B cell (primary cell): Measurements from ENCODE around the gene CCND1. TPM values are rescaled to one million over a fixed set of nuclear protein-coding genes. Genes with fewer than 3 reads are reported as not detected.

Experiments used
- ATAC-seq: fragments of 200-7000 bp; cut with Tn5 transposase; one replicate; pipeline ENCODE4 v1.10.0; 2021; ENCODE audit warnings: low read depth, mild to moderate bottlenecking, moderate number of reproducible peaks, moderate library complexity
- CTCF ChIA-PET: fragments of 350-600 bp; sonication (Branson Sonifier 250); formaldehyde crosslinking; loops from one replicate; lab custom pipeline; 2021; ENCODE audit warnings: antibody characterized with exemption, inconsistent platforms; lab: Charles Lee
- POLR2A ChIA-PET: fragments of 350-600 bp; sonication (Branson Sonifier 250); formaldehyde crosslinking; loops from one replicate; lab custom pipeline; 2021; ENCODE audit warnings: antibody characterized with exemption; lab: Charles Lee
- DNase-seq: peaks from one replicate; pipeline ENCODE4 v3.0.0; 2013
- H2AFZ ChIP-seq: 2 replicates; pipeline ENCODE4 v1.6.1; 2012; ENCODE audit warnings: mild to moderate bottlenecking, low read depth, low read length; ENCODE audit not compliant: insufficient read depth, poor library complexity, severe bottlenecking
- H3K27ac ChIP-seq, 2 donors: 1 replicate in 1 of 2; 2 replicates in 1 of 2; pipeline ENCODE4 v1.5.1; 2012 to 2013; ENCODE audit warnings: low read length in 2 of 2, mild to moderate bottlenecking in 2 of 2, moderate library complexity in 1 of 2
- H3K27me3 ChIP-seq, 4 experiments: fragments of 200-600 bp in 1 of 4; sonication (generic) in 1 of 4; replicated peaks in 1 of 4; 1 replicate in 2 of 4; 2 replicates in 2 of 4; pipeline versions ENCODE4 v1.6.1 to v1.7.0; 2013 to 2016; ENCODE audit warnings: low read length in 3 of 4, mild to moderate bottlenecking in 2 of 4, mixed read lengths in 1 of 4, moderate library complexity in 1 of 4; ENCODE audit not compliant: insufficient read depth in 4 of 4, control insufficient read depth in 3 of 4; ENCODE audit errors: control extremely low read depth in 1 of 4
- H3K36me3 ChIP-seq, 2 experiments: replicated peaks in 1 of 2; 1 replicate in 1 of 2; 2 replicates in 1 of 2; pipeline versions ENCODE4 v1.6.1 to v1.7.1; 2013; ENCODE audit warnings: low read length in 1 of 2; ENCODE audit not compliant: insufficient read depth in 2 of 2, control insufficient read depth in 1 of 2; ENCODE audit errors: control extremely low read depth in 1 of 2, extremely low read depth in 1 of 2
- H3K4me1 ChIP-seq, 2 donors: fragments of 200-600 bp in 1 of 2; sonication (generic) in 1 of 2; 1 replicate in 1 of 2; 2 replicates in 1 of 2; pipeline versions ENCODE4 v1.5.1 to v1.6.1; 2013 to 2017; ENCODE audit warnings: low read length in 2 of 2; ENCODE audit not compliant: control insufficient read depth in 2 of 2, insufficient read depth in 2 of 2
- H3K4me2 ChIP-seq: replicated peaks from 2 replicates; pipeline ENCODE3; 2012; ENCODE audit warnings: mild to moderate bottlenecking, low read depth, low read length; ENCODE audit not compliant: poor library complexity, severe bottlenecking
- H3K4me3 ChIP-seq, 5 experiments: fragments of 200-600 bp in 1 of 5; sonication (generic) in 1 of 5; 1 replicate in 3 of 5; 2 replicates in 2 of 5; pipeline versions ENCODE4 v1.5.1 to v1.7.0; 2011 to 2016; ENCODE audit warnings: low read length in 4 of 5, mild to moderate bottlenecking in 4 of 5, low read depth in 2 of 5, control low read depth in 1 of 5, moderate library complexity in 1 of 5; ENCODE audit not compliant: insufficient read depth in 1 of 5; ENCODE audit errors: control extremely low read depth in 1 of 5, extremely low read depth in 1 of 5
- H3K79me2 ChIP-seq: fragments of 200-600 bp; sonication (generic); one replicate; pipeline ENCODE4 v1.6.0; 2016; ENCODE audit warnings: low read length; ENCODE audit not compliant: control insufficient read depth, insufficient read depth
- H3K9ac ChIP-seq: fragments of 200-600 bp; sonication (generic); 2 replicates; pipeline ENCODE4 v1.6.1; 2017; ENCODE audit warnings: mild to moderate bottlenecking, low read length, moderate library complexity
- H3K9me3 ChIP-seq, 3 donors: one replicate each; pipeline versions ENCODE4 v1.6.1 to v1.7.1; 2013; ENCODE audit warnings: low read length in 2 of 3; ENCODE audit not compliant: control insufficient read depth in 2 of 3, insufficient read depth in 1 of 3; ENCODE audit errors: control extremely low read depth in 1 of 3
- H4K20me1 ChIP-seq: 2 replicates; pipeline ENCODE4 v1.6.0; 2012; ENCODE audit warnings: mild to moderate bottlenecking, low read length; ENCODE audit not compliant: insufficient read depth, control insufficient read depth, poor library complexity, severe bottlenecking
- H3K27ac Mint-ChIP-seq: one replicate; pipeline ENCODE4 v1.8.0; 2021; ENCODE audit warnings: mixed read lengths
- H3K27me3 Mint-ChIP-seq: one replicate; pipeline ENCODE4 v1.8.0; 2021; ENCODE audit warnings: mixed read lengths
- H3K4me1 Mint-ChIP-seq: one replicate; pipeline ENCODE4 v1.8.0; 2021; ENCODE audit warnings: mixed read lengths
- H3K4me3 Mint-ChIP-seq: one replicate; pipeline ENCODE4 v1.8.0; 2021; ENCODE audit warnings: mixed read lengths
- H3K9me3 Mint-ChIP-seq: one replicate; pipeline ENCODE4 v1.8.0; 2022; ENCODE audit warnings: mixed read lengths; ENCODE audit not compliant: insufficient read depth
- CTCF ChIP-seq: fragments of 200-600 bp; IDR thresholded peaks from one replicate; pipeline ENCODE4 v1.8.0; 2022; ENCODE audit warnings: antibody characterized with exemption, mild to moderate bottlenecking
- EZH2 ChIP-seq: IDR thresholded peaks from 2 replicates; pipeline ENCODE4 v1.6.1; 2012; ENCODE audit warnings: borderline replicate concordance, low read depth, mild to moderate bottlenecking, moderate library complexity, low read length; ENCODE audit not compliant: insufficient read depth, poor library complexity, severe bottlenecking
- WGBS: methylation state at CpG from one replicate; pipeline ENCODE4 v1.1.5; 2013; ENCODE audit warnings: missing lambda C conversion rate; ENCODE audit not compliant: insufficient coverage; 5-methylcytosine and 5-hydroxymethylcytosine counted together
- intact Hi-C: fragments of 100-400 bp; cut with micrococcal nuclease; formaldehyde crosslinking; loops from one replicate; pipeline ENCODE4 v1.10.0; 2022
- polyA plus RNA-seq: library from polyadenylated mRNA; depleted of rRNA; stranded (reverse); fragments of >200 nt; gene quantifications from 2 replicates; pipeline ENCODE4 v1.2.3, GENCODE V29; 2012
- total RNA-seq, 2 donors: library from RNA; stranded (reverse); fragments of 120-200 nt in 1 of 2; gene quantifications; 1 replicate in 1 of 2; 2 replicates in 1 of 2; pipeline versions ENCODE4 v1.2.3 to v1.2.4, GENCODE V29; 2013 to 2022

The CCND1 gene
- total and polyA plus RNA-seq, 2 donors (not counting 1 experiment from before 2014, with no cell fraction given) = 4.9 to 8.8 TPM

DNA sequence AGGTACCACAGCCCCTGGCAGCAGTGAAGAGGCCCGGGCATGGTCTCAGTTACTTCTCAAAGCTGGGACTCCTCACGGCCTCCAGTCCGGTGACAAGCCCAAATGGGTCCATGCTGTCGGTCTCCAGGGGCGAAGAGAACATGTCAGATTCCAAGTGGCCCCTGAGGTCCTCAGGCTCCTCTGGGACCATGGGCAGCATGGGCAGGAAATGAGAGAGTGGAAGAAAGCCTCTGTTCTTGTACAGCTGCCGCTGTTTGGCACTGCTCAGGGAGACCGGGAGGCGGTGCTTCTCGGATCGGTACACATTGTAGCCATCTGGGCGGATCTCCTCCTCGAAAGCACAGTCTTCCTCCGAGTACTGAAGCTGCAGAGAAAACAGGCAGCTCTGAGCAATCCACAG is 58.3 kb downstream of the CCND1 start:
- no peak overlapping the region for H3K9ac ChIP-seq
- ATAC-seq = peak; percentile 39

More for the DNA sequence above, 58.3 kb downstream of the CCND1 start:
- H4K20me1 ChIP-seq = no peaks in the 10 kb centered on the region
- CTCF ChIA-PET = interaction anchor here (1.4 kb wide), 1 partner anchor 13 kb away, joined by 3 read pairs; no protein-coding TSS in a partner anchor
- no peaks in the 10 kb centered on the region for H3K79me2 ChIP-seq
- no peaks in the 10 kb centered on the region for H3K9me3 Mint-ChIP-seq
- 22% methylated on average over 13 of the region's 13 CpGs for WGBS
- DNase-seq = no peak
- POLR2A ChIA-PET = no interaction called here
- H3K27me3 ChIP-seq = peaks cover 0 to 61% (median 26%) of the 10 kb centered on the region in 4 experiments
- peak overlapping the region; percentile 42 for H3K4me2 ChIP-seq
- no peak overlapping the region for H3K27ac Mint-ChIP-seq
- H3K4me1 ChIP-seq = peaks cover 22 to 32% of the 10 kb centered on the region in 2 donors
- H3K36me3 ChIP-seq = no peaks in the 10 kb centered on the region
- peaks cover 12% of the 10 kb centered on the region for H3K4me1 Mint-ChIP-seq
- H3K4me3 ChIP-seq = no peak overlapping the region
- peaks cover 0 to 5% (median 0%) of the 10 kb centered on the region in 3 donors for H3K9me3 ChIP-seq
- TF ChIP-seq EZH2 = no peak
- TF ChIP-seq CTCF = no peak
- H3K4me3 Mint-ChIP-seq = no peak overlapping the region
- H3K27me3 Mint-ChIP-seq = peaks cover 40% of the 10 kb centered on the region
- H2AFZ ChIP-seq = peak overlapping the region; percentile 58
- H3K27ac ChIP-seq = no peak overlapping the region
- intact Hi-C loops = no loop called here
